ENCODE results near the gene NR6A1.
"Not testable (repeated sequence)": the region's sequence is repeated elsewhere in the genome, so short reads cannot be mapped to it uniquely, and the experiment has no call there.

Gene NR6A1

DNA sequence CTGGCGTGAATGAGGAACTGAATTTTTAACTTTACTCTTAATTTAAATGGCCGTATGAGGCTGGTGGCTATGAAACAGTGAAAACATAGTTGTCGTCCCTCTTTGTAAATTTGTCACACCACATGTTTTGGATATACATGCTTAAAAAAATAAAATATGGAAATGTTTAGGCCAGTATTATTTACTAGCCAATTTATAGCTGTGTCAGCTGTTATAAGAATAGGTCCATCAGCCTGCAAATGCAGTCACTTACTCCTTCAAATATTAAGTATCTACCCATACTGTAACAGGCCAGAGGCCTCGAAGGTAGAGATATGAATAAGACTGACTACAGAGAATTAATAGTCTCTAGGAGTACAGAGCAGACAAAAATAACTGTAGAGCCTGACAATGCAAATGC is 30.0 kb downstream of the NR6A1 start:
- H3K27ac ChIP-seq (ENCODE audit: low read depth, low read length), result no peak overlapping the region
- H3K4me2 ChIP-seq (ENCODE audit: low read depth, low read length, poor library complexity, severe bottlenecking), result no peak overlapping the region

GRCh38 chr9:124739360-124739759 is 31.8 kb downstream of the NR6A1 start:
- Histone ChIP-seq H3K9ac (ENCODE audit: low read length) (no peak overlapping the region), H4K20me1 (ENCODE audit: low read depth, low read length) (no peaks in the 10 kb centered on the region), H3K9me3 (ENCODE audit: insufficient read depth, low read length) (no peaks in the 10 kb centered on the region), H3K4me2 (ENCODE audit: low read depth, low read length, poor library complexity, severe bottlenecking) (no peak overlapping the region), H3K36me3 (ENCODE audit: low read length) (no peaks in the 10 kb centered on the region), H3K27me3 (ENCODE audit: low read length) (no peaks in the 10 kb centered on the region), H3F3A (ENCODE audit: insufficient read depth) (no peaks in the 10 kb centered on the region), H2AFZ (ENCODE audit: low read depth, low read length, severe bottlenecking) (no peak overlapping the region), H3K79me2 (ENCODE audit: insufficient read depth, low read length) (no peaks in the 10 kb centered on the region), H3K27ac (ENCODE audit: low read depth, low read length) (no peak overlapping the region), H3K9me2 (replicated peaks; ENCODE audit: insufficient read depth, low read length) (no peaks in the 10 kb centered on the region), H3K4me3 (ENCODE audit: insufficient read depth, low read length, poor library complexity, severe bottlenecking) (no peak overlapping the region)
- TF ChIP-seq, protein P1, sequence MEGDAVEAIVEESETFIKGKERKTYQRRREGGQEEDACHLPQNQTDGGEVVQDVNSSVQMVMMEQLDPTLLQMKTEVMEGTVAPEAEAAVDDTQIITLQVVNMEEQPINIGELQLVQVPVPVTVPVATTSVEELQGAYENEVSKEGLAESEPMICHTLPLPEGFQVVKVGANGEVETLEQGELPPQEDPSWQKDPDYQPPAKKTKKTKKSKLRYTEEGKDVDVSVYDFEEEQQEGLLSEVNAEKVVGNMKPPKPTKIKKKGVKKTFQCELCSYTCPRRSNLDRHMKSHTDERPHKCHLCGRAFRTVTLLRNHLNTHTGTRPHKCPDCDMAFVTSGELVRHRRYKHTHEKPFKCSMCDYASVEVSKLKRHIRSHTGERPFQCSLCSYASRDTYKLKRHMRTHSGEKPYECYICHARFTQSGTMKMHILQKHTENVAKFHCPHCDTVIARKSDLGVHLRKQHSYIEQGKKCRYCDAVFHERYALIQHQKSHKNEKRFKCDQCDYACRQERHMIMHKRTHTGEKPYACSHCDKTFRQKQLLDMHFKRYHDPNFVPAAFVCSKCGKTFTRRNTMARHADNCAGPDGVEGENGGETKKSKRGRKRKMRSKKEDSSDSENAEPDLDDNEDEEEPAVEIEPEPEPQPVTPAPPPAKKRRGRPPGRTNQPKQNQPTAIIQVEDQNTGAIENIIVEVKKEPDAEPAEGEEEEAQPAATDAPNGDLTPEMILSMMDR (IDR thresholded peaks at IDR 0.05; ENCODE audit: insufficient read depth, low read length, poor library complexity, severe bottlenecking), result no peak
- TF ChIP-seq EZH2phosphoT487 (conservative IDR thresholded peaks at IDR 0.05; ENCODE audit: low read length), result no peak

More for the DNA sequence above, 30.0 kb downstream of the NR6A1 start:
- TF ChIP-seq EZH2phosphoT487 (conservative IDR thresholded peaks at IDR 0.05; ENCODE audit: low read length), result no peak
- TF ChIP-seq, protein P1 (IDR thresholded peaks at IDR 0.05; ENCODE audit: insufficient read depth, low read length, poor library complexity, severe bottlenecking), result no peak
- H3F3A ChIP-seq (ENCODE audit: insufficient read depth), result no peaks in the 10 kb centered on the region
- no peaks in the 10 kb centered on the region for H4K20me1 ChIP-seq (ENCODE audit: low read depth, low read length)
- H3K9ac ChIP-seq (ENCODE audit: low read length), result no peak overlapping the region
- no peak overlapping the region for H2AFZ ChIP-seq (ENCODE audit: low read depth, low read length, severe bottlenecking)
- no peaks in the 10 kb centered on the region for H3K27me3 ChIP-seq (ENCODE audit: low read length)
- H3K4me3 ChIP-seq (ENCODE audit: insufficient read depth, low read length, poor library complexity, severe bottlenecking), result no peak overlapping the region
- no peaks in the 10 kb centered on the region for H3K9me3 ChIP-seq (ENCODE audit: insufficient read depth, low read length)
- no peaks in the 10 kb centered on the region for H3K36me3 ChIP-seq (ENCODE audit: low read length)
- H3K79me2 ChIP-seq (ENCODE audit: insufficient read depth, low read length), result no peaks in the 10 kb centered on the region
- no peaks in the 10 kb centered on the region for H3K9me2 ChIP-seq (replicated peaks; ENCODE audit: insufficient read depth, low read length)

GRCh38 chr9:124738075-124738474 is 33.0 kb downstream of the NR6A1 start:
- H4K20me1 ChIP-seq (ENCODE audit: low read depth, low read length); H3K79me2 ChIP-seq (ENCODE audit: insufficient read depth, low read length); H3K4me2 ChIP-seq (ENCODE audit: low read depth, low read length, poor library complexity, severe bottlenecking); H3K27ac ChIP-seq (ENCODE audit: low read depth, low read length); H3F3A ChIP-seq (ENCODE audit: insufficient read depth); H2AFZ ChIP-seq (ENCODE audit: low read depth, low read length, severe bottlenecking); H3K36me3 ChIP-seq (ENCODE audit: low read length); H3K9me3 ChIP-seq (ENCODE audit: insufficient read depth, low read length); H3K9me2 ChIP-seq (replicated peaks; ENCODE audit: insufficient read depth, low read length); H3K9ac ChIP-seq (ENCODE audit: low read length); H3K4me3 ChIP-seq (ENCODE audit: insufficient read depth, low read length, poor library complexity, severe bottlenecking); H3K27me3 ChIP-seq (ENCODE audit: low read length): not testable (repeated sequence)

DNA sequence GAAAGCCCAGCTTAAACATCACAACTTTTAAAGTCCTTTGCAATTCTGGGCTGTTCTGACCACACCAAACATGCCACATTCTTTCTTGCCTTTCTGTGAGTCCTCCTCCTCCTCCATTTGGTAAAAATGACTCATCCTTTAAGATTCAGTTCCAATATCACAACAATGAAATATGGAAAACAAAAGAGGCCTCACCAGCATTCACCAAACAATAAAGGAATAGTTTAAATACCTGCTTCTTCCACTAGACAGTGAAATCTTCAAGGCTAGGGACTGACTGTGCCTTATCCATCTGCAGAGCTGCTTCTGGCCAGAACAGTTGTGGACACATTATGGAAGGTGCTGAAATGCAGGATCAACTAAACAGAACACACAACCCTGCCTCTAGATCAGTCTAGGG is 36.0 kb downstream of the NR6A1 start:
- Histone ChIP-seq H3K9me2 (replicated peaks; ENCODE audit: insufficient read depth, low read length) (no peaks in the 10 kb centered on the region), H3K27ac (ENCODE audit: low read depth, low read length) (no peak overlapping the region), H4K20me1 (ENCODE audit: low read depth, low read length) (no peaks in the 10 kb centered on the region), H3K9ac (ENCODE audit: low read length) (no peak overlapping the region), H3K4me2 (ENCODE audit: low read depth, low read length, poor library complexity, severe bottlenecking) (no peak overlapping the region), H3K4me3 (ENCODE audit: insufficient read depth, low read length, poor library complexity, severe bottlenecking) (no peak overlapping the region), H3K27me3 (ENCODE audit: low read length) (no peaks in the 10 kb centered on the region), H3K79me2 (ENCODE audit: insufficient read depth, low read length) (no peaks in the 10 kb centered on the region), H2AFZ (ENCODE audit: low read depth, low read length, severe bottlenecking) (no peak overlapping the region), H3K36me3 (ENCODE audit: low read length) (0 out of 2 replicates have a peak, but pooled peaks cover 2% of the 10 kb centered on the region), H3K9me3 (ENCODE audit: insufficient read depth, low read length) (no peaks in the 10 kb centered on the region), H3F3A (ENCODE audit: insufficient read depth) (no peaks in the 10 kb centered on the region)
- no peak for TF ChIP-seq EZH2phosphoT487 (conservative IDR thresholded peaks at IDR 0.05; ENCODE audit: low read length)
- TF ChIP-seq, protein P1 (IDR thresholded peaks at IDR 0.05; ENCODE audit: insufficient read depth, low read length, poor library complexity, severe bottlenecking), result no peak

DNA sequence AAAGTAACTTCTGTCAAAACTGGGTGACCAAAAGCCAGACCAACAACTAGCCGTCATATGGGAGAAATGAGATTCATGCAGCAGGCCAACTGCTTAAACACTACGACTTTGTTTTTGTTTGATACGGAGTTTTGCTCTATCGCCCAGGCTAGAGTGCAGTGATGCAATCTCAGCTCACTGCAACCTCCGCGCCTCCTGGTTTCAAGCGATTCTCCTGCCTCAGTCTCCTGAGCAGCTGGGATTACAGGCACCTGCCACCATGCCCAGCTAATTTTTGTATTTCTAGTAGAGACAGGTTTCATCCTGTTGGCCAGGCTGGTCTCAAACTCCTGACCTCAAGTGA is 36.4 kb downstream of the NR6A1 start:
- H3K4me3 ChIP-seq (ENCODE audit: insufficient read depth, low read length, poor library complexity, severe bottlenecking); H3K27ac ChIP-seq (ENCODE audit: low read depth, low read length): not testable (repeated sequence)

More for the DNA sequence above, 36.4 kb downstream of the NR6A1 start:
- H3K9me3 ChIP-seq (ENCODE audit: insufficient read depth, low read length); H3K36me3 ChIP-seq (ENCODE audit: low read length); H3K9ac ChIP-seq (ENCODE audit: low read length); H3K9me2 ChIP-seq (replicated peaks; ENCODE audit: insufficient read depth, low read length); H3K4me2 ChIP-seq (ENCODE audit: low read depth, low read length, poor library complexity, severe bottlenecking); H4K20me1 ChIP-seq (ENCODE audit: low read depth, low read length); H3K27me3 ChIP-seq (ENCODE audit: low read length); H2AFZ ChIP-seq (ENCODE audit: low read depth, low read length, severe bottlenecking); H3K79me2 ChIP-seq (ENCODE audit: insufficient read depth, low read length); H3F3A ChIP-seq (ENCODE audit: insufficient read depth): not testable (repeated sequence)
